Fibroblast of the aortic adventitia (primary cell): ENCODE data around the gene TEX19. TPM values are rescaled to one million over a fixed set of nuclear protein-coding genes. Genes with fewer than 3 reads are reported as not detected.
A peak's percentile ranks its signal among the peaks of the same experiment; 100 is the strongest.

Experiments
- DNase-seq: peaks from one replicate; pipeline ENCODE4 v3.0.0-alpha.2; 2010; ENCODE audit warnings: low read depth
- H3K4me3 ChIP-seq: 2 replicates; pipeline ENCODE4 v1.5.1; 2011; ENCODE audit warnings: low read depth, mild to moderate bottlenecking, control low read depth, low read length, moderate library complexity
- CTCF ChIP-seq: IDR thresholded peaks from 2 replicates; pipeline ENCODE4 v1.5.1; 2011; ENCODE audit warnings: mild to moderate bottlenecking, low read length, control low read depth, inconsistent platforms; ENCODE audit not compliant: insufficient read depth
- total RNA-seq: library from RNA; depleted of rRNA; stranded (reverse); fragments of >200 nt; gene quantifications from 2 replicates; pipeline ENCODE4 v1.2.3, GENCODE V29; 2012; ENCODE audit warnings: low replicate concordance

The TEX19 gene
- total RNA-seq, 1 donor, result not detected

- peak; percentile 89 for DNase-seq
- H3K4me3 ChIP-seq, result no peak overlapping the region
- no peak for TF ChIP-seq CTCF
Observed at GRCh38 chr17:82399041-82399441, 40.0 kb downstream of the TEX19 start.

GRCh38 chr17:82399601-82400101 lies 40.6 kb downstream of the TEX19 start:
- no peak for TF ChIP-seq CTCF
- DNase-seq, result no peak
- H3K4me3 ChIP-seq, result no peak overlapping the region

GRCh38 chr17:82400206-82400605 lies 41.2 kb downstream of the TEX19 start:
- DNase-seq, result peak; percentile 23
- H3K4me3 ChIP-seq, result no peak overlapping the region
- no peak for TF ChIP-seq CTCF

- no peak for DNase-seq
- no peak overlapping the region for H3K4me3 ChIP-seq
- no peak for TF ChIP-seq CTCF
Observed at GRCh38 chr17:82400830-82401229, 41.8 kb downstream of the TEX19 start.

GRCh38 chr17:82402865-82403264 lies 43.8 kb downstream of the TEX19 start:
- DNase-seq, result no peak
- TF ChIP-seq CTCF, result no peak
- no peak overlapping the region for H3K4me3 ChIP-seq

- no peak for DNase-seq
- TF ChIP-seq CTCF, result no peak
- H3K4me3 ChIP-seq, result no peak overlapping the region
Observed at GRCh38 chr17:82403662-82404660, 44.9 kb downstream of the TEX19 start.
